H1 (cell line): ENCODE data around the gene RIT2. TPM values are rescaled to one million over a fixed set of nuclear protein-coding genes. Genes with fewer than 3 reads are reported as not detected.

ENCODE experiments used
- POU5F1 ChIP-seq: IDR thresholded peaks from 2 replicates; pipeline ENCODE4 v1.6.1; 2011; ENCODE audit warnings: low read depth, mild to moderate bottlenecking, low read length, moderate library complexity
- RNF2 ChIP-seq: fragments of 200-900, 300-1000 bp; sonication (generic); IDR thresholded peaks from 2 replicates; pipeline ENCODE4 v1.7.1; 2016; ENCODE audit warnings: borderline replicate concordance, low read depth, mild to moderate bottlenecking, antibody characterized with exemption, low read length; ENCODE audit not compliant: poor library complexity, severe bottlenecking; ENCODE audit errors: missing control alignments
- polyA plus RNA-seq, 7 experiments: library from polyadenylated mRNA; depleted of rRNA in 3 of 7; stranded (reverse) in 5 of 7; unstranded in 2 of 7; fragments of >200 nt in 5 of 7; fragments of 200-250 nt in 2 of 7; gene quantifications; 1 replicate in 5 of 7; 2 replicates in 1 of 7; 4 replicates in 1 of 7; pipeline versions ENCODE4 v1.2.1 to v1.2.3, GENCODE V29; 2011 to 2013; ENCODE audit warnings: missing spikeins in 2 of 7, mixed read lengths in 2 of 7
- total RNA-seq: library from RNA; stranded (reverse); fragmentation: NEBNext Ultra II Directional; extraction: Animal tissue kit (Norgen Biotek cat#: 25700); gene quantifications from 2 replicates; pipeline ENCODE4 v1.2.1, GENCODE V29; 2021
- TF ChIP-seq, protein P1 (sequence below): IDR thresholded peaks from 2 replicates; pipeline ENCODE4 v1.6.1; 2012; ENCODE audit warnings: low read length, inconsistent platforms

The RIT2 gene
- total and polyA plus RNA-seq, 2 of the 8 experiments (the other 6 are each of a cell fraction or from before 2014, with no cell fraction given) = 0.67 to 3.2 TPM

DNA sequence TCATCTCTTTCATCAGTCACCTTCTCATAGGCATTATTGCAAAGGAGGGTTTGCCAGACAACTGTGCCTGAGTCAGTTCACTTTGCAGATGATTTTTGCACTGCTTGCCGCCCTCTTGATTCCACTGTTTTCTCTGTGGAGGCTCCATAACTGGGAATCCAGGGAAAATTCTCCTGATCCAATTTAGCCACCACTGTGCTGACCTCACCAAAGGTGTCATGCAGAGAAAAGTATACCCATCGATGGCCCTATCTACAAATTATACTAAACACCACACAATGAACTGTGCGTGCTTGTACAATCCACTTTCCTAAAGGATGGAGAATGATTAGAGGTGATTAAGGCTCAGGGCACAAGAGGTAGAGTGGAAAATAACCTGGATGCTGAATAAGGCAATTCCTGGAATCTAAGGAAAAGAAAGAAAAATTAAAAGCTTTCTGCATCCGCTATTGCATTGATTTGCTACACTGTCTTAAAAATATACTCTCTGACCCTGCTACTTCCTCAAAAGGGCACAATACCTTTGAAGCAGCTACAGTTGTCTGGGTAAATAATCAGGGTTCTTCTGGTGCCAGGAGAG, 409.4 kb downstream of the RIT2 start (continued):
- TF ChIP-seq RNF2 = no peak
- TF ChIP-seq POU5F1 = no peak
- TF ChIP-seq, protein P1, sequence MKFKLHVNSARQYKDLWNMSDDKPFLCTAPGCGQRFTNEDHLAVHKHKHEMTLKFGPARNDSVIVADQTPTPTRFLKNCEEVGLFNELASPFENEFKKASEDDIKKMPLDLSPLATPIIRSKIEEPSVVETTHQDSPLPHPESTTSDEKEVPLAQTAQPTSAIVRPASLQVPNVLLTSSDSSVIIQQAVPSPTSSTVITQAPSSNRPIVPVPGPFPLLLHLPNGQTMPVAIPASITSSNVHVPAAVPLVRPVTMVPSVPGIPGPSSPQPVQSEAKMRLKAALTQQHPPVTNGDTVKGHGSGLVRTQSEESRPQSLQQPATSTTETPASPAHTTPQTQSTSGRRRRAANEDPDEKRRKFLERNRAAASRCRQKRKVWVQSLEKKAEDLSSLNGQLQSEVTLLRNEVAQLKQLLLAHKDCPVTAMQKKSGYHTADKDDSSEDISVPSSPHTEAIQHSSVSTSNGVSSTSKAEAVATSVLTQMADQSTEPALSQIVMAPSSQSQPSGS = no peak

Other genes starting within 250 kb of the RIT2 start
- 9.7 and 10.2 TPM in 2 replicates for gene SYT4, start 161.8 kb upstream of the RIT2 start, total RNA-seq
- gene SYT4, start 161.8 kb upstream of the RIT2 start, polyA plus RNA-seq (2011; rRNA removed) = 1.1 and 2.4 TPM in 2 replicates